HL-60 (cell line): ENCODE results near the gene CD63.

Experiments used
- DNase-seq, 2 experiments: peaks; one replicate each; pipeline ENCODE4 v3.0.0-alpha.2; 2010 to 2020; ENCODE audit warnings: low read depth in 1 of 2, low spot score in 1 of 2
- H3K27ac ChIP-seq: fragments of 250-450 bp; sonication (Bioruptor Pico); replicated peaks from 2 replicates; pipeline ENCODE4 v1.5.1; 2020; ENCODE audit warnings: mild to moderate bottlenecking, moderate library complexity
- H3K27me3 ChIP-seq: fragments of 250-450 bp; sonication (Bioruptor Pico); 2 replicates; pipeline ENCODE4 v1.5.1; 2021; ENCODE audit warnings: mild to moderate bottlenecking, moderate library complexity; ENCODE audit not compliant: insufficient read depth, poor library complexity, severe bottlenecking
- H3K4me3 ChIP-seq: replicated peaks from 2 replicates; pipeline ENCODE4 v1.5.1; 2011; ENCODE audit warnings: mild to moderate bottlenecking, control low read depth, low read length; ENCODE audit not compliant: insufficient read depth
- CTCF ChIP-seq: IDR thresholded peaks from one replicate; pipeline ENCODE4 v1.5.1; 2011; ENCODE audit warnings: low read length, control low read depth, inconsistent platforms; ENCODE audit not compliant: insufficient read depth
- GABPA ChIP-seq: IDR thresholded peaks from 2 replicates; pipeline ENCODE4 v1.6.1; 2012; ENCODE audit warnings: low read depth
- POLR2AphosphoS5 ChIP-seq: IDR thresholded peaks from 2 replicates; pipeline ENCODE4 v1.6.1; 2012; ENCODE audit warnings: low read depth
- REST ChIP-seq: IDR thresholded peaks from 2 replicates; pipeline ENCODE4 v1.6.1; 2012; ENCODE audit warnings: low read depth; ENCODE audit not compliant: insufficient replicate concordance
- SPI1 ChIP-seq: IDR thresholded peaks from 2 replicates; pipeline ENCODE4 v1.6.1; 2012; ENCODE audit warnings: low read depth, mild to moderate bottlenecking, borderline replicate concordance

The CD63 gene

GRCh38 chr12:55698241-55698955 is 30.4 kb downstream of the CD63 start:
- TF ChIP-seq POLR2AphosphoS5 (no peak), SPI1 (no peak), CTCF (no peak), REST (no peak), GABPA (no peak)
- Histone ChIP-seq H3K4me3 (no peak overlapping the region), H3K27me3 (no peaks in the 10 kb centered on the region), H3K27ac (no peak overlapping the region)
- no peak for DNase-seq

GRCh38 chr12:55697686-55698085 is 31.1 kb downstream of the CD63 start:
- Histone ChIP-seq H3K27me3 (no peaks in the 10 kb centered on the region), H3K4me3 (no peak overlapping the region), H3K27ac (no peak overlapping the region)
- TF ChIP-seq GABPA (no peak), SPI1 (no peak), REST (no peak), POLR2AphosphoS5 (no peak), CTCF (no peak)
- DNase-seq = no peak

- H3K27ac ChIP-seq = no peak overlapping the region
- H3K4me3 ChIP-seq = no peak overlapping the region
- no peak for DNase-seq
- no peak for TF ChIP-seq GABPA
- no peak for TF ChIP-seq SPI1
- no peak for TF ChIP-seq CTCF
- no peak for TF ChIP-seq REST
- TF ChIP-seq POLR2AphosphoS5 = no peak
- no peaks in the 10 kb centered on the region for H3K27me3 ChIP-seq
Observed at GRCh38 chr12:55696796-55697462, 31.9 kb downstream of the CD63 start.
